ENCODE results near the gene SLC8A2.

The SLC8A2 gene

DNA sequence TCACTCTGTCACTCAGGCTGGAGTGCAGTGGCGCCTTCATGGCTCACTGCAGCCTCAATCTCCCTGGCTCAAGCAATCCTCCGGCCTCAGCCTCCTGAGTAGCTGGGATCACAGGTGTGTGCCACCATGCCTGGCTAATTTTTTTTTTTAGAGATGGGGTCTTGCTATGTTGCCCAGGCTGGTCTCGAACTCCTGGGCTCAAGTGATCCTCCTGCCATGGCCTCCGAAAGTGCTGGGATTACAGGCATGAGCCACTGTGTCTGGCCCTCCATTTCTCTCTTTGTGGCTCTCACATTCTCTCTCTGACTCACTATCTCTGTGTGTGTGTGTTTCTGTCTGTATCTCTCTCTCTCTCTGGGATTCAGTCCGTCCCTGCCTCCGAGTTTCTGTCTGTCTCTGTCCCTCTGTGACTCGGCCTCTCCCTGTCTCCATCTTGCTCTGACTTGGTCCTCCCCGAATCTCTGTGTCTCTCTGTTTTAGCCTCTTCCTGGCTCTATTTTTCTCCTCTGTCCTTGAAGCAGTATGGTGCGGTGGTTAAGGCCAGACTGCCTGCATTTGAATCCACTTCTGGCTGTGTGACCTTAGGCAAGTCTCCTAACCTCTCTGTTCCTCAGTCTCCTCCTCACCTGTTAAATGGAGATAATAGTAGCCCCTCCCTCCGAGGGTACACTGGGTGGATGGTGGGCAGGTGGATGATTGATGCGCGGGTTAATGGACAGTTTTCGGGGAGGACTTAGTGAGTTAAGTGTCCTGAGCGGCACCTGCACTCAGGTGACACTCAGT, 63.3 kb downstream of the SLC8A2 start:
- H3K27ac ChIP-seq (ENCODE audit: low read depth, low read length, poor library complexity, severe bottlenecking): no peak overlapping the region
- no peaks in the 10 kb centered on the region for H3K9me3 ChIP-seq (ENCODE audit: low read length)
- no peaks in the 10 kb centered on the region for H3K79me2 ChIP-seq (ENCODE audit: insufficient read depth, low read length)
- H3K36me3 ChIP-seq (ENCODE audit: insufficient read depth, low read length): no peaks in the 10 kb centered on the region
- no peaks in the 10 kb centered on the region for H3F3A ChIP-seq (ENCODE audit: insufficient read depth, low read length)
- H2AFZ ChIP-seq (ENCODE audit: low read length): no peak overlapping the region
- H3K4me3 ChIP-seq (ENCODE audit: low read depth, low read length, poor library complexity, severe bottlenecking): no peak overlapping the region
- H3K4me1 ChIP-seq (ENCODE audit: insufficient read depth, low read length, severe bottlenecking): no peaks in the 10 kb centered on the region
- TF ChIP-seq, protein P1, sequence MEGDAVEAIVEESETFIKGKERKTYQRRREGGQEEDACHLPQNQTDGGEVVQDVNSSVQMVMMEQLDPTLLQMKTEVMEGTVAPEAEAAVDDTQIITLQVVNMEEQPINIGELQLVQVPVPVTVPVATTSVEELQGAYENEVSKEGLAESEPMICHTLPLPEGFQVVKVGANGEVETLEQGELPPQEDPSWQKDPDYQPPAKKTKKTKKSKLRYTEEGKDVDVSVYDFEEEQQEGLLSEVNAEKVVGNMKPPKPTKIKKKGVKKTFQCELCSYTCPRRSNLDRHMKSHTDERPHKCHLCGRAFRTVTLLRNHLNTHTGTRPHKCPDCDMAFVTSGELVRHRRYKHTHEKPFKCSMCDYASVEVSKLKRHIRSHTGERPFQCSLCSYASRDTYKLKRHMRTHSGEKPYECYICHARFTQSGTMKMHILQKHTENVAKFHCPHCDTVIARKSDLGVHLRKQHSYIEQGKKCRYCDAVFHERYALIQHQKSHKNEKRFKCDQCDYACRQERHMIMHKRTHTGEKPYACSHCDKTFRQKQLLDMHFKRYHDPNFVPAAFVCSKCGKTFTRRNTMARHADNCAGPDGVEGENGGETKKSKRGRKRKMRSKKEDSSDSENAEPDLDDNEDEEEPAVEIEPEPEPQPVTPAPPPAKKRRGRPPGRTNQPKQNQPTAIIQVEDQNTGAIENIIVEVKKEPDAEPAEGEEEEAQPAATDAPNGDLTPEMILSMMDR (IDR thresholded peaks at IDR 0.05; ENCODE audit: low read length): no peak
- TF ChIP-seq EZH2 (IDR thresholded peaks at IDR 0.05; ENCODE audit: borderline replicate concordance, low read length): no peak
- no peak overlapping the region for H3K4me2 ChIP-seq (ENCODE audit: low read length)
- H3K27me3 ChIP-seq (ENCODE audit: insufficient read depth, low read length): 0 out of 2 replicates have a peak, but pooled peaks cover 4% of the 10 kb centered on the region
- no peaks in the 10 kb centered on the region for H3K9me2 ChIP-seq (ENCODE audit: low read depth, low read length)
- no peaks in the 10 kb centered on the region for H4K20me1 ChIP-seq (ENCODE audit: insufficient read depth, low read length)
- H3K9ac ChIP-seq (ENCODE audit: low read length): no peak overlapping the region

DNA sequence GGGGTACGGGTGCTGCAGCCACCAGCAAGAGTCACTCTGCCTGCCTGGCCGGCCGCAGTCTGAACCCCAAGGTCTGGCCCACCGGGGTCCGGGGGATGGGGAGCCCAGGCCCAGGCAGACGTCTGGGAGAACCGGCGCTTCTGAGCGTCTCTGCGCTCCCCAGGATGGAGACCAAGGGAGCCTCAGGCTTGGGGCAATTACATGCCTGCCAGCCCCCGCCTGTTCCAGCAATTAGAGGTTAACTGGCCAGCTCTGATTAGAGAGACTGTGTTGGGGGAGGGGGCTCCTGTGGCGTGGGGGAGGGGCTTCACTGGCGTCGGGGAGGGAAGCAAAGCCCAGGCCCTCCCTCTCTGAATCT, 64.3 kb downstream of the SLC8A2 start:
- H3K27me3 ChIP-seq (ENCODE audit: insufficient read depth, low read length): 0 out of 2 replicates have a peak, but pooled peaks cover 4% of the 10 kb centered on the region
- H3K9me2 ChIP-seq (ENCODE audit: low read depth, low read length): no peaks in the 10 kb centered on the region
- H4K20me1 ChIP-seq (ENCODE audit: insufficient read depth, low read length): no peaks in the 10 kb centered on the region
- H2AFZ ChIP-seq (ENCODE audit: low read length): no peak overlapping the region
- H3K9ac ChIP-seq (ENCODE audit: low read length): no peak overlapping the region
- no peaks in the 10 kb centered on the region for H3F3A ChIP-seq (ENCODE audit: insufficient read depth, low read length)
- H3K4me3 ChIP-seq (ENCODE audit: low read depth, low read length, poor library complexity, severe bottlenecking): no peak overlapping the region
- TF ChIP-seq, protein P1 (IDR thresholded peaks at IDR 0.05; ENCODE audit: low read length): no peak
- TF ChIP-seq EZH2 (IDR thresholded peaks at IDR 0.05; ENCODE audit: borderline replicate concordance, low read length): no peak
- no peak overlapping the region for H3K27ac ChIP-seq (ENCODE audit: low read depth, low read length, poor library complexity, severe bottlenecking)
- H3K9me3 ChIP-seq (ENCODE audit: low read length): no peaks in the 10 kb centered on the region
- no peak overlapping the region for H3K4me2 ChIP-seq (ENCODE audit: low read length)
- H3K36me3 ChIP-seq (ENCODE audit: insufficient read depth, low read length): no peaks in the 10 kb centered on the region
- H3K79me2 ChIP-seq (ENCODE audit: insufficient read depth, low read length): no peaks in the 10 kb centered on the region
- H3K4me1 ChIP-seq (ENCODE audit: insufficient read depth, low read length, severe bottlenecking): no peaks in the 10 kb centered on the region

DNA sequence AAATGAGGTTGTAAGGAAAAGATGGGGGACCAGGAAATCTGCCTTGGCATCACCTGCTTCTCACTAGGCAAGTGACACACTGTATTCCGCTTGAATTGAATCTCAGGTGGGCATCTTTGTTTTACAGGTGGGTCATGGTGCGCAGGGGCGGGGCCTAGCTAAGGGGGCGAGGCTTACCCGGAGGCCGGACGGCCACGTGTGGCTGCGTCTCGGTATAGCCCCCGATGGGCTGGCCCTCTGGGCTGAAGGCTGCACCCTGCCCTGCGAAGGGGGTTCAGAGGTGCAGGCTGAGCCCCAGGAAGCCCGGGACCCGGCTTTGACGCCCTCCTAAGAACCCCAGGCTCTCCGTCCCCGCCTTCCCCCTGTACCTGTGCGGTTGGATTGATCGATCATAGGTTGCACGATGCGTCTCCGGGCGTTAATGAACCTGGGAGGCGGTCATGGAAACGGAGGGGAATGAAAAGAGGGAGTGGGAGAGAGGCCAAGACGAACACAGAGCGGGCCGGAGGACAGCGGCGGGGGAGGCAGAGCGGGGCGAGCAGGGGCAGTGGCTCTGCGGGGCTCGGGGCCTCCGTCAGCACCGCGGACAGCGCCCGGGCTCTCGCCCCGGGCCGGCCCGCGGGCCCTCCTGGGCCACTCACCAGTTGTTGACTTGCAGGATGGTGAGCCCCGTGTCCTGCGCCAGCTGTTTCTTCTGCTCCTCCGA, 64.8 kb downstream of the SLC8A2 start:
- Histone ChIP-seq H3K27me3 (ENCODE audit: insufficient read depth, low read length) (0 out of 2 replicates have a peak, but pooled peaks cover 1% of the 10 kb centered on the region), H3K9ac (ENCODE audit: low read length) (no peak overlapping the region), H3K27ac (ENCODE audit: low read depth, low read length, poor library complexity, severe bottlenecking) (no peak overlapping the region), H3K36me3 (ENCODE audit: insufficient read depth, low read length) (no peaks in the 10 kb centered on the region), H3K4me3 (ENCODE audit: low read depth, low read length, poor library complexity, severe bottlenecking) (no peak overlapping the region), H3K9me3 (ENCODE audit: low read length) (no peaks in the 10 kb centered on the region), H3K9me2 (ENCODE audit: low read depth, low read length) (no peaks in the 10 kb centered on the region), H3F3A (ENCODE audit: insufficient read depth, low read length) (no peaks in the 10 kb centered on the region), H4K20me1 (ENCODE audit: insufficient read depth, low read length) (no peaks in the 10 kb centered on the region), H3K79me2 (ENCODE audit: insufficient read depth, low read length) (no peaks in the 10 kb centered on the region), H3K4me2 (ENCODE audit: low read length) (no peak overlapping the region), H2AFZ (ENCODE audit: low read length) (no peak overlapping the region), H3K4me1 (ENCODE audit: insufficient read depth, low read length, severe bottlenecking) (no peaks in the 10 kb centered on the region)
- TF ChIP-seq EZH2 (IDR thresholded peaks at IDR 0.05; ENCODE audit: borderline replicate concordance, low read length): no peak
- TF ChIP-seq, protein P1 (IDR thresholded peaks at IDR 0.05; ENCODE audit: low read length): no peak
